ELR (cell line): ENCODE measurements around the gene ACOX3.
"Not testable (repeated sequence)": the region's sequence is repeated elsewhere in the genome, so short reads cannot be mapped to it uniquely, and the experiment has no call there.

Source experiments
- DNase-seq: peaks from one replicate; pipeline ENCODE4 v3.0.0-alpha.2; 2015; ENCODE audit warnings: low read depth

The ACOX3 gene

GRCh38 chr4:8352368-8353157 is 88.0 kb downstream of the ACOX3 start:
- DNase-seq = no peak

GRCh38 chr4:8351931-8352367 is 88.6 kb downstream of the ACOX3 start:
- DNase-seq = no peak

- no peak for DNase-seq
Measured at GRCh38 chr4:8350841-8351461, 89.6 kb downstream of the ACOX3 start.

- DNase-seq = no peak
Measured at GRCh38 chr4:8350352-8350751, 90.2 kb downstream of the ACOX3 start.

- DNase-seq = no peak
Measured at GRCh38 chr4:8349664-8350236, 90.8 kb downstream of the ACOX3 start.

GRCh38 chr4:8349236-8349635 is 91.3 kb downstream of the ACOX3 start:
- DNase-seq = not testable (repeated sequence)

GRCh38 chr4:8348071-8348470 is 92.5 kb downstream of the ACOX3 start:
- DNase-seq = no peak

- no peak for DNase-seq
Measured at GRCh38 chr4:8347660-8348059, 92.9 kb downstream of the ACOX3 start.

- no peak for DNase-seq
Measured at GRCh38 chr4:8346838-8347605, 93.5 kb downstream of the ACOX3 start.

GRCh38 chr4:8345946-8346814 is 94.3 kb downstream of the ACOX3 start:
- DNase-seq = no peak

GRCh38 chr4:8345053-8345945 is 95.2 kb downstream of the ACOX3 start:
- DNase-seq = no peak

- no peak for DNase-seq
Measured at GRCh38 chr4:8344377-8344776, 96.1 kb downstream of the ACOX3 start.

- no peak for DNase-seq
Measured at GRCh38 chr4:8343967-8344331, 96.6 kb downstream of the ACOX3 start.

- no peak for DNase-seq
Measured at GRCh38 chr4:8343262-8343966, 97.1 kb downstream of the ACOX3 start.

GRCh38 chr4:8342651-8343261 is 97.8 kb downstream of the ACOX3 start:
- peak; percentile 15 for DNase-seq

- no peak for DNase-seq
Measured at GRCh38 chr4:8341691-8342090, 98.8 kb downstream of the ACOX3 start.

GRCh38 chr4:8341281-8341680 is 99.2 kb downstream of the ACOX3 start:
- not testable (repeated sequence) for DNase-seq

GRCh38 chr4:8340781-8341241 is 99.7 kb downstream of the ACOX3 start:
- DNase-seq = no peak

GRCh38 chr4:8338351-8338961 is 102.1 kb downstream of the ACOX3 start:
- DNase-seq = no peak
